ENCODE results near the gene MTR.

Gene MTR

GRCh38 chr1:236952246-236953003 lies 157.3 kb downstream of the MTR start:
- no peak for DNase-seq (ENCODE audit: low spot score)

GRCh38 chr1:236953151-236953700 lies 158.1 kb downstream of the MTR start:
- DNase-seq (ENCODE audit: low spot score) = no peak

Measured in HuH-7 (cell line).